HCT116 (cell line): ENCODE measurements around the gene NEURL1B. TPM values are rescaled to one million over a fixed set of nuclear protein-coding genes. Genes with fewer than 3 reads are reported as not detected.

ENCODE experiments used
- ATAC-seq: fragments of 200-7000 bp; cut with Tn5 transposase; 2 replicates; pipeline ENCODE4 v1.9.1; 2020; ENCODE audit warnings: mild to moderate bottlenecking, moderate library complexity
- BruUV-seq: library from RNA; stranded (reverse); fragments of 400-500 nt; replicated peaks from 2 replicates; lab custom pipeline; 2021; lab: Mats Ljungman, UMichigan
- CTCF ChIA-PET: fragments of 300-600 bp; sonication (Branson Sonifier 250); formaldehyde crosslinking; loops from one replicate; lab custom pipeline; 2021; ENCODE audit warnings: antibody characterized with exemption; lab: Charles Lee
- POLR2A ChIA-PET: fragments of 300-600, 350-600 bp; sonication (Branson Sonifier 250); formaldehyde crosslinking; loops from one replicate; lab custom pipeline; 2021; ENCODE audit warnings: antibody characterized with exemption; lab: Charles Lee
- RAD21 ChIA-PET, 2 experiments: fragments of 300-600 bp; sonication (Branson Sonifier 250); formaldehyde crosslinking; loops; one replicate each; lab custom pipeline; 2023; ENCODE audit warnings: low total read pairs in 2 of 2; ENCODE audit not compliant: uncharacterized antibody in 2 of 2, unreplicated experiment in 2 of 2, low non-redundant PET in 1 of 2; lab: Charles Lee
- DNase-seq: peaks from one replicate; pipeline ENCODE4 v3.0.0-alpha.2; 2010; ENCODE audit warnings: low read depth, low spot score
- H2AFZ ChIP-seq: fragments of 200-600 bp; shearing (Covaris generic), sonication (generic); 2 replicates; pipeline ENCODE4 v1.6.1; 2017; ENCODE audit warnings: low read depth, mixed run types, mixed read lengths, antibody characterized with exemption, low read length; ENCODE audit not compliant: poor library complexity, severe bottlenecking
- H3K27ac ChIP-seq: 2 replicates; pipeline ENCODE4 v1.5.1; 2012; ENCODE audit warnings: low read depth, low read length
- H3K27me3 ChIP-seq: fragments of 200-600 bp; sonication (generic); 2 replicates; pipeline ENCODE4 v1.6.1; 2016; ENCODE audit warnings: mixed run types, low read length, mixed read lengths; ENCODE audit not compliant: insufficient read depth
- H3K36me3 ChIP-seq, 2 experiments: fragments of 200-500 bp in 1 of 2; fragments of 200-600 bp in 1 of 2; sonication (Bioruptor generic) in 1 of 2; sonication (generic) in 1 of 2; 2 replicates each; pipeline versions ENCODE4 v1.5.1 to v1.6.1; 2014 to 2016; ENCODE audit warnings: low read length in 2 of 2, inconsistent platforms in 1 of 2, mixed read lengths in 1 of 2, mixed run types in 1 of 2; ENCODE audit not compliant: insufficient read depth in 2 of 2, control insufficient read depth in 1 of 2
- H3K4me1 ChIP-seq, 2 experiments: fragments of 200-600 bp in 1 of 2; sonication (generic) in 1 of 2; 2 replicates each; pipeline versions ENCODE4 v1.5.1 to v1.6.1; 2012 to 2017; ENCODE audit warnings: low read length in 2 of 2, inconsistent platforms in 1 of 2, mild to moderate bottlenecking in 1 of 2, mixed read lengths in 1 of 2, mixed run types in 1 of 2, moderate library complexity in 1 of 2; ENCODE audit not compliant: insufficient read depth in 2 of 2, control insufficient read depth in 1 of 2
- H3K4me2 ChIP-seq: fragments of 200-600 bp; sonication (generic); 2 replicates; pipeline ENCODE4 v1.6.1; 2017; ENCODE audit warnings: mixed run types, low read length, mixed read lengths
- H3K4me3 ChIP-seq, 2 experiments: fragments of 200-600 bp in 1 of 2; sonication (generic) in 1 of 2; replicated peaks in 1 of 2; 2 replicates each; pipeline ENCODE4 v1.5.1; 2011 to 2016; ENCODE audit warnings: low read length in 2 of 2, control low read depth in 1 of 2, low read depth in 1 of 2, mild to moderate bottlenecking in 1 of 2, mixed read lengths in 1 of 2, mixed run types in 1 of 2
- H3K79me2 ChIP-seq: fragments of 200-600 bp; sonication (generic); 2 replicates; pipeline ENCODE4 v1.6.1; 2017; ENCODE audit warnings: mild to moderate bottlenecking, mixed run types, low read length, moderate library complexity, mixed read lengths; ENCODE audit not compliant: insufficient read depth
- H3K9ac ChIP-seq: fragments of 200-600 bp; sonication (generic); 2 replicates; pipeline ENCODE4 v1.6.1; 2016; ENCODE audit warnings: low read length, mixed read lengths
- H3K9me2 ChIP-seq: fragments of 200-600 bp; sonication (generic), shearing (Covaris generic); 2 replicates; pipeline ENCODE4 v1.6.1; 2017; ENCODE audit warnings: mixed run types, mild to moderate bottlenecking, moderate library complexity; ENCODE audit not compliant: insufficient read depth
- H3K9me3 ChIP-seq, 2 experiments: fragments of 200-500 bp in 1 of 2; fragments of 200-600 bp in 1 of 2; sonication (Bioruptor generic) in 1 of 2; sonication (generic) in 1 of 2; 2 replicates each; pipeline ENCODE4 v1.6.1; 2014 to 2017; ENCODE audit warnings: low read length in 2 of 2, mixed read lengths in 2 of 2, inconsistent platforms in 1 of 2, low read depth in 1 of 2, mild to moderate bottlenecking in 1 of 2, mixed run types in 1 of 2, moderate library complexity in 1 of 2; ENCODE audit not compliant: control insufficient read depth in 1 of 2, insufficient read depth in 1 of 2
- H4K20me1 ChIP-seq: fragments of 200-600 bp; sonication (generic), shearing (Covaris generic); 2 replicates; pipeline ENCODE4 v1.6.1; 2017; ENCODE audit warnings: mixed run types, mild to moderate bottlenecking, moderate library complexity; ENCODE audit not compliant: insufficient read depth
- EGR1 ChIP-seq: IDR thresholded peaks from 2 replicates; pipeline ENCODE4 v1.6.1; 2012; ENCODE audit warnings: low read depth
- FOSL1 ChIP-seq: IDR thresholded peaks from 2 replicates; pipeline ENCODE4 v1.6.1; 2012; ENCODE audit warnings: low read depth
- JUND ChIP-seq: IDR thresholded peaks from 2 replicates; pipeline ENCODE4 v1.6.1; 2012
- POLR2A ChIP-seq: IDR thresholded peaks from 2 replicates; pipeline ENCODE4 v1.7.0; 2011; ENCODE audit warnings: borderline replicate concordance; ENCODE audit not compliant: insufficient read depth, insufficient read length; ENCODE audit errors: extremely low read depth
- RAD21 ChIP-seq: IDR thresholded peaks from 2 replicates; pipeline ENCODE4 v1.6.1; 2012; ENCODE audit warnings: low read depth, mild to moderate bottlenecking
- SIN3A ChIP-seq: IDR thresholded peaks from 2 replicates; pipeline ENCODE4 v1.6.1; 2012; ENCODE audit warnings: low read depth
- SP1 ChIP-seq: IDR thresholded peaks from 2 replicates; pipeline ENCODE4 v1.6.1; 2012; ENCODE audit warnings: low read depth
- YY1 ChIP-seq: IDR thresholded peaks from 2 replicates; pipeline ENCODE4 v1.6.1; 2011; ENCODE audit warnings: low read length, low read depth, moderate library complexity, mild to moderate bottlenecking; ENCODE audit not compliant: insufficient replicate concordance; ENCODE audit errors: extremely low read depth
- ZFX ChIP-seq: fragments of 450-650 bp; IDR thresholded peaks from 2 replicates; pipeline ENCODE4 v1.6.1; 2017
- ZNF274 ChIP-seq: fragments of 200-500 bp; sonication (Bioruptor generic); IDR thresholded peaks from 2 replicates; pipeline ENCODE4 v1.6.1; 2014; ENCODE audit warnings: mild to moderate bottlenecking, low read depth, low read length, inconsistent platforms
- intact Hi-C: fragments of 100-400 bp; cut with micrococcal nuclease; formaldehyde crosslinking; loops from 2 replicates; pipeline ENCODE4 v1.10.0; 2022
- total RNA-seq: library from RNA; stranded (reverse); gene quantifications from one replicate; pipeline ENCODE4 v1.2.1, GENCODE V29; 2021; ENCODE audit not compliant: unreplicated experiment
- TF ChIP-seq, protein P1 (sequence below): IDR thresholded peaks from 2 replicates; pipeline ENCODE4 v1.6.1; 2012
- TF ChIP-seq, protein P2 (sequence below): IDR thresholded peaks from 2 replicates; pipeline ENCODE4 v1.6.1; 2012

The NEURL1B gene
- total RNA-seq, 1 experiment from 2014 or later = 5.8 TPM

DNA sequence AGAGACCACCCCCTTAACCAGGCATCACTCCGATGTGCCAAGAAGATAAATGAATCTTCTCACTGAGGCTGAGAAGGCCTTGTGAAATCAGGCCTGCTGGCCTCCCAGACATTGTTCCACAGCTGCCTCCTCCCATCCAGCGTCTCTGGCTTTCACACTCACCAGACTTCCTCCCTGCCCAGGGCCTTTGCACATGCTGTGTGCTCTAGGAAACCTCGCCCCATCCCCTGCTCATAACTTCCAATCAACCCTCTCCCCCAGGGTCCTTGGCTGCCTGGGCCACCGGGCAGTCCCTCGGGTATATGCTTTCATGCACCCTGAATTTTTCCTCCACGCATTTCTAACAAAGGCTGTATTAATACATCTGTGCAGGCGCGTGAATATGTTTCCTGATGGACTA is 71.5 kb downstream of the NEURL1B start:
- Histone ChIP-seq H3K79me2 (no peaks in the 10 kb centered on the region), H3K27ac (no peak overlapping the region), H3K27me3 (no peaks in the 10 kb centered on the region; the same call in 1 of the 2 replicates), H3K4me3 (no peak overlapping the region), H3K9ac (no peak overlapping the region), H3K36me3 (no peaks in the 10 kb centered on the region), H4K20me1 (no peaks in the 10 kb centered on the region), H3K9me2 (no peaks in the 10 kb centered on the region)
- BruUV-seq = no TSS peak
- intact Hi-C loops = loop anchor here (1.0 to 10.0 kb wide), 2 partner anchors 220 to 1272 kb away; partner anchors contain the start of gene C5orf47
- ATAC-seq (no peak), DNase-seq (no peak)
- CTCF ChIA-PET = interaction anchor here (2.9 kb wide), 1 partner anchor 219 kb away, joined by 78 read pairs; no protein-coding TSS in a partner anchor
- TF ChIP-seq JUND (no peak), YY1 (no peak), SIN3A (no peak), SP1 (no peak), POLR2A (no peak), RAD21 (no peak), EGR1 (no peak), FOSL1 (no peak), ZNF274 (no peak), ZFX (no peak)
- TF ChIP-seq, protein P1, sequence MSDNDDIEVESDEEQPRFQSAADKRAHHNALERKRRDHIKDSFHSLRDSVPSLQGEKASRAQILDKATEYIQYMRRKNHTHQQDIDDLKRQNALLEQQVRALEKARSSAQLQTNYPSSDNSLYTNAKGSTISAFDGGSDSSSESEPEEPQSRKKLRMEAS = no peak
- TF ChIP-seq, protein P2, sequence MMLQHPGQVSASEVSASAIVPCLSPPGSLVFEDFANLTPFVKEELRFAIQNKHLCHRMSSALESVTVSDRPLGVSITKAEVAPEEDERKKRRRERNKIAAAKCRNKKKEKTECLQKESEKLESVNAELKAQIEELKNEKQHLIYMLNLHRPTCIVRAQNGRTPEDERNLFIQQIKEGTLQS = no peak
- TF ChIP-seq, all 23 proteins: peak for 0
- ChIA-PET POLR2A (no interaction called here), RAD21 (interaction anchor here in 1 of 2 experiments (1.8 kb wide), 1 partner anchor 220 kb away, joined by 5 read pairs; no protein-coding TSS in a partner anchor)
- Histone ChIP-seq H3K9me3 (no peaks in the 10 kb centered on the region), H3K4me1 (peaks cover 0 to 16% of the 10 kb centered on the region in 2 experiments; a peak in 2 of 4 replicates), H2AFZ (no peak overlapping the region), H3K4me2 (no peak overlapping the region)
